Heart left ventricle (tissue), 13 donors: Measurements from ENCODE around the gene LRRC36.

Experiments used
- POLR2A ChIP-seq, 2 donors: fragments of 450-650 bp; IDR thresholded peaks; one replicate each; pipeline ENCODE4 v1.6.1; 2017; ENCODE audit warnings: antibody characterized with exemption in 2 of 2, mild to moderate bottlenecking in 2 of 2, moderate library complexity in 2 of 2
- TF ChIP-seq, protein P1 (sequence below), 12 donors: fragments of 200-600 bp; sonication (generic) in 4 of 12; IDR thresholded peaks; one replicate each; pipeline versions ENCODE4 v1.5.0 to v1.8.0; 2018 to 2022; ENCODE audit warnings: antibody characterized with exemption in 12 of 12, mild to moderate bottlenecking in 5 of 12
- donor health status: ischemic (EF 13 %, LVEDD 7.1; RV severe dilation, severe dysfunction).
- donor health status: DM: no; HTN: yes; CAD: no.
- donor health status: DM: no; HTN: no; CAD: no.
- donor health status: ischemic (EF 25% LVEDD 6.9; RV normal size, moderate dysfunction).
- donor health status: ischemic (EF 25% LVEDD 5.7; RV mildly dilated, moderate dysfunction).
- donor health status: ischemic (EF 35%, LVEDD 5.7; RV mildly dilated, moderate dysfunction).
- donor health status: nonischemic (EF 11% LVEDD 7.7; RV severe dilation, severe dysfunction).
- donor health status: DM: yes; HTN: yes; CAD: no.
- donor health status: PGD.
- donor health status: ischemic (EF 29% LVEDD 5.4; RV normal size, mild dysfunction).
- donor health status: nonischemic (EF 23%, LVEDD 6.1; RV moderate dilation, normal function).

DNA sequence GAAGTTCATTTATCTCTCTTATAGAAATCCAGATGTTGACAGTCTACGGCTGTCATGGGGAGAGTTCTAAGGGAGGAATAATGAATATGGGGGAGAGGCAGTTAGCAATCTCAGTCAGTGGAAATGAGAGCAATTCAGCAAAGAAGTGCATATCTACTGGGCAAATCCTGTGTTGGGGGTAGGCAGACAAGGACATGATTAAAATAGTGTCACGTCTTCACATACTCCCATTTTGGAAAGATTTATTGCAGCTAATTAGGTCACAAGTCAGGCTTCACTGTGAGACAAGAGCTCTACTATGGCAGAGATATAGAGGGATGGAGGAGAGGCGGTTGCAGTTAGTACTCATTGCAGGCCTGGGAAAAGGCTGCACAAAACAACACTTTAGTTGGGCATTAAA, 29.8 kb downstream of the LRRC36 start:
- TF ChIP-seq, protein P1, sequence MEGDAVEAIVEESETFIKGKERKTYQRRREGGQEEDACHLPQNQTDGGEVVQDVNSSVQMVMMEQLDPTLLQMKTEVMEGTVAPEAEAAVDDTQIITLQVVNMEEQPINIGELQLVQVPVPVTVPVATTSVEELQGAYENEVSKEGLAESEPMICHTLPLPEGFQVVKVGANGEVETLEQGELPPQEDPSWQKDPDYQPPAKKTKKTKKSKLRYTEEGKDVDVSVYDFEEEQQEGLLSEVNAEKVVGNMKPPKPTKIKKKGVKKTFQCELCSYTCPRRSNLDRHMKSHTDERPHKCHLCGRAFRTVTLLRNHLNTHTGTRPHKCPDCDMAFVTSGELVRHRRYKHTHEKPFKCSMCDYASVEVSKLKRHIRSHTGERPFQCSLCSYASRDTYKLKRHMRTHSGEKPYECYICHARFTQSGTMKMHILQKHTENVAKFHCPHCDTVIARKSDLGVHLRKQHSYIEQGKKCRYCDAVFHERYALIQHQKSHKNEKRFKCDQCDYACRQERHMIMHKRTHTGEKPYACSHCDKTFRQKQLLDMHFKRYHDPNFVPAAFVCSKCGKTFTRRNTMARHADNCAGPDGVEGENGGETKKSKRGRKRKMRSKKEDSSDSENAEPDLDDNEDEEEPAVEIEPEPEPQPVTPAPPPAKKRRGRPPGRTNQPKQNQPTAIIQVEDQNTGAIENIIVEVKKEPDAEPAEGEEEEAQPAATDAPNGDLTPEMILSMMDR (IDR thresholded peaks at IDR 0.05): no peak
- TF ChIP-seq POLR2A (IDR thresholded peaks at IDR 0.05): no peak
